Stimulated activated CD4-positive, alpha-beta T cell treated with anti-CD3 and anti-CD28 coated beads, Interleukin-12 subunit alpha, Interleukin-12 subunit beta, amount 100 ng/mL, for 24 hours (primary cell): ENCODE measurements around the gene PARVB.
A peak's percentile ranks its signal among the peaks of the same experiment; 100 is the strongest.

Experiments used
- DNase-seq, 2 experiments: peaks; one replicate each; pipeline ENCODE4 v3.0.0-alpha.2; 2020; ENCODE audit warnings: low read depth in 2 of 2

PARVB gene

GRCh38 chr22:44159811-44160210 is 135.7 kb downstream of the PARVB start:
- DNase-seq = no peak

GRCh38 chr22:44160421-44160820 is 136.3 kb downstream of the PARVB start:
- no peak for DNase-seq

- DNase-seq = no peak
Observed at GRCh38 chr22:44161673-44162072, 137.6 kb downstream of the PARVB start.

GRCh38 chr22:44162960-44163359 is 138.9 kb downstream of the PARVB start:
- no peak for DNase-seq

GRCh38 chr22:44163536-44163935 is 139.4 kb downstream of the PARVB start:
- no peak for DNase-seq

GRCh38 chr22:44164031-44164430 is 139.9 kb downstream of the PARVB start:
- no peak for DNase-seq

DNA sequence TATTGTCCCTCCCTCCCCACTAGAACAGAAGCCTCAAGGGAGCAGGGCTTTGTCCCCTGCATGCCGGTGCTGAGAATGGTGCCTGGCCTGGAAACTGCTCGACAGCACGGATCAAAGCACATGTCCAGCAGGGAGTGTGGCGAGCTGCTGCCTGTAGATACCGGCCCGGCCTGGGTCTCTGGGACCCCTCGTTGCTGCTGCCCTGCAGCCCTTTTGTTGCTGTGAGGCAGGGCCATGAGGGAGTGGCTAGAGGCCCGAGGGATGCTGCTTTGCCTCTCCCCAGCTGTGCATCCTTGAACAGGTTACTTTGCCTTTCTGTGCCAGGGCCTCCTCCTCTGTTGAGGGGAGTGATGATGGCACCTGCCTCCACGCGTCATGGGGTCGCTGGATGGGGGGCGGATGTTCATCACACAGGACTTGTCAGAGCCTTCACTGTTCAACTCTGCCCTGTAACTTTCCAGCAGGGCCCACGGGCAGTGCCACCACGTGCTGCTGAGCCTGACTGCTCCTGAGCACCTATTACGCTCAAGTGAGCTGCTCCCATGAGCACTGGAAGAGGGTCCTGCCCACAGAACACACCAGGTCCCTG is 141.3 kb downstream of the PARVB start:
- DNase-seq = no peak

GRCh38 chr22:44166498-44167276 is 142.6 kb downstream of the PARVB start:
- no peak for DNase-seq

- no peak for DNase-seq
Observed at GRCh38 chr22:44167501-44167900, 143.4 kb downstream of the PARVB start.

- DNase-seq = no peak
Observed at GRCh38 chr22:44168206-44168605, 144.1 kb downstream of the PARVB start.

DNA sequence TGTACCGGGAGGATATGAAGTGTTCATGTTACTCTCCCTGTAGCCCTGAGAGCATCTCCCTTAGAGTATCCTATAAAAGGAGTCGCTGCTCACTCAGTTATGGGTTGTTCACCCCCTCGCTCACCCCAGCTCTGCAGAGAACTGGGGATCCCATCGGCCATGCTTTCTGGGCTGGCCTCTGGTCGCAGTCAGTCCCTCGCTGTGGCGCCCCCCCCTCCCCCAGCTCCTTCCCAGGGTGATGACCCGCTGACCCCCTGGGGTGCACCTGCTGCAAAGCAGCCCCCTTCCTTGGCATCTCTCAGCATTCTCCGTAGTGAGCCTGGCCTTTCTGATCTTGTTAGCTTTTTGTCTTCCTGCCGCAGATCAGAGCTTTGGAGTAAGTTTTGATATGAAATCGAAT is 146.4 kb downstream of the PARVB start:
- DNase-seq = no peak

GRCh38 chr22:44171561-44171960 is 147.5 kb downstream of the PARVB start:
- no peak for DNase-seq

DNA sequence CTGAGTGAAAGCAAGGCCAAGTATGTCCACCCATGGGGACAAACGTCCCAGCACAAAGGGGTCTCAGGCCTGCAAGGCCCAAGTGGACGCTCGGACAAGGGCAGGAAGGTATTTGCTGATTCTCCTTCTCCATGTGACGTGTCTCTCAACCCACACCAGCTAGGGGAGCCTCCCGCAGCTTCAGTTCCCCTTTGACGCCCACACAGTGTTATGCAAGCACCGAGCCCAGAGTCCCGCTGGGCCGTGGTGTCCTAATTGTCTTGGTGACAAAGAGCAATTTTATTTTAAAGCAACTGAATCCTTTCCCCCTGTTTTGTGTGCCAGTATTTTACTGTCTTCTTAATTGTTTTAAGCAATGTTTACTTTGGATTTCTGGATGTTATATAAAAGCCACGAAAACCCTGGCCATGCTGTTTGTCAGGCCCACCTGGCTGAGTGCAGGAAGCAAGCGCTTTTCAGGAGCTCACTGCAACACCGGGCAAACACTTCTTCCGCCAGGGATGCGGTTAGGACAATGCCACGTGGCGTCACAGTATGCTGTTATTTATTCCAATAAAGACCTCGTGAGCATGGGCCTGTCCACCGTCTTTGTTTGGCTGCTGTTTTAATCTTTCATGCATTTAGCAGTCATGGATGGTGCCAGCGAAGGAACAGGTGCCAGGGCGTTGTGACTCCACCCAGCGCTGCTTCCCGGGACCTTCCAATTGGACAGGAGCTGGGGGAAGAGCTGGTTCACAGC is 148.4 kb downstream of the PARVB start:
- DNase-seq = no peak

GRCh38 chr22:44173154-44173553 is 149.1 kb downstream of the PARVB start:
- DNase-seq = no peak

DNA sequence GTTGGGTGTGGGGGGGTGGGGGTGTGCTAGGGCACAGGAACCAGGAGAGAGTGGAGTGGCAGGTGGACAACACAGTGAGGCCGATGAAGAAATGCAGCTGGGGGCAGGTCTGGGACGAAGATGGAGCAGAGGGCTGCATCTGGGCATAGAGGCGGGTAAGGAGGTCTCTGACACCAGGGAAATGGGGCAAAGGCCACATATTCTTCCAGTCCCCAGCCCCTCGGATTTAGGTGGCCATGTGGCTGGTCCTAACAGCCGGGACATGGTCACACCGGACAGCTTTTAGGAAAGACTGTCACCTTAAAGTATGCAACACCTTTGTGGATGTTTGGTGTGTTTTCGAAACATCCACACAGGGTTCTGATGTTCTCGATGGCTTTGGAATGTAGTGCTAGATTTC is 151.6 kb downstream of the PARVB start:
- no peak for DNase-seq

DNA sequence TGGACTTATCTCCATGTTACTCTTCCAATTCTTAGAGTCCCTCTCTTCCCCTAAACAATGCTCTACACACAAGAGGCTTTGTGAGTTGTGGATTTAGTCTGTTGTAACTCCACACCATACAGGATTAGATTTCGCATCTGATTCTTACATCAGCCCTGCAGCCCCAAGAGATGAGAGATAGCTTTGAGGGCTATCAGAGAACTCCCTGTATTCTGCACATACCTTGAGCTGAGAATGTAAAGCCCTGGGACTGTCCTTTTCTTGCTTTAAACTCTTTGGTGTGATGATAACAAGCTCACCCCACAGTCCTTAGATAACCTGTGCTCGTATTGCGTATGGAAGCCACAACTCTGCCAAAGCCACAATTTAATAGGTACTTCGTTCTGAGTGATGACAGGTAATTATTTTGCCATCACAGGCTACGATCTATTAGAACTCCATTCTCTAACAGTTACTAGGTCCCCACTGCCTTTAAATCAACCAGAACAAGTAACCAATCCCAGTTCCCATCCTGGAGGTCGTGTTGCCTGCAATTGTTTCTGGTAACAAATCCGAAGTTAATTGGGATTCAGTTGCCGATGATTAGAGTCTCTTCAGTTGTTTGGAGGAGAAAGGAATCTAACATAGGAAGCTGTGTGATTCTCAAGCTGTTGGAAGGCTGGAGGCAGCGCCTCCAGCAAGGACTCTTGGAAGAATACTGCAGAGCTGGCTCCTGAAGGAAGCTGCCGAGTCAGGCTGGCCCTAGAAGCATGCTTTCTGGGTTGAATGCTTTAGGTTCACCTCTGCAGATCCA is 155.3 kb downstream of the PARVB start:
- DNase-seq = no peak

- no peak for DNase-seq
Observed at GRCh38 chr22:44179989-44180705, 156.0 kb downstream of the PARVB start.

DNA sequence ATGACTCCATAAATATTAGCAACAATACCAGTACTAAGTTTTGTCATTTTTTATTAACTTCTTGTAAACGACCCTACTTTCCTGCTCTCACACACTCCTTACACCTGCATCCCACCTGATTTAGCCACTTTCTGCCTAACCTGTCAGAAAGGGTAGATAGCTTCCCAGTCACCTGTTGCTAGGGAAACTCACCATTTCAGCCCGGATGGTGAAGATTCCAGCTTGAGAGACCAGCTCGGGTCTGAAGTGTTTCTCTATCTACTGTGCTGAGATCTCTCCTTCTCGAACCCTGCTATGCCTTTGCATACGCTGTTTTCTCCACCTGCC is 156.6 kb downstream of the PARVB start, which contains the start of gene PARVG:
TSS of gene PARVG (plus strand) at position 220 of the 327 bp plus-strand sequence. CDS start 2,405 bp downstream, outside the sequence.
- no peak for DNase-seq

- peak in 1 of 2 experiments; percentile 45 for DNase-seq
Observed at GRCh38 chr22:44181033-44181911, 157.2 kb downstream of the PARVB start.

GRCh38 chr22:44181912-44182587 is 157.9 kb downstream of the PARVB start:
- peak in 1 of 2 experiments; percentile 28 for DNase-seq
